ENCODE data around the gene DIDO1. TPM values are rescaled to one million over a fixed set of nuclear protein-coding genes. Genes with fewer than 3 reads are reported as not detected.

Gene DIDO1
- total and polyA plus RNA-seq, 2 of the 13 experiments (the other 11 are each of a cell fraction or from before 2014, with no cell fraction given): 75.0 to 75.1 TPM

DNA sequence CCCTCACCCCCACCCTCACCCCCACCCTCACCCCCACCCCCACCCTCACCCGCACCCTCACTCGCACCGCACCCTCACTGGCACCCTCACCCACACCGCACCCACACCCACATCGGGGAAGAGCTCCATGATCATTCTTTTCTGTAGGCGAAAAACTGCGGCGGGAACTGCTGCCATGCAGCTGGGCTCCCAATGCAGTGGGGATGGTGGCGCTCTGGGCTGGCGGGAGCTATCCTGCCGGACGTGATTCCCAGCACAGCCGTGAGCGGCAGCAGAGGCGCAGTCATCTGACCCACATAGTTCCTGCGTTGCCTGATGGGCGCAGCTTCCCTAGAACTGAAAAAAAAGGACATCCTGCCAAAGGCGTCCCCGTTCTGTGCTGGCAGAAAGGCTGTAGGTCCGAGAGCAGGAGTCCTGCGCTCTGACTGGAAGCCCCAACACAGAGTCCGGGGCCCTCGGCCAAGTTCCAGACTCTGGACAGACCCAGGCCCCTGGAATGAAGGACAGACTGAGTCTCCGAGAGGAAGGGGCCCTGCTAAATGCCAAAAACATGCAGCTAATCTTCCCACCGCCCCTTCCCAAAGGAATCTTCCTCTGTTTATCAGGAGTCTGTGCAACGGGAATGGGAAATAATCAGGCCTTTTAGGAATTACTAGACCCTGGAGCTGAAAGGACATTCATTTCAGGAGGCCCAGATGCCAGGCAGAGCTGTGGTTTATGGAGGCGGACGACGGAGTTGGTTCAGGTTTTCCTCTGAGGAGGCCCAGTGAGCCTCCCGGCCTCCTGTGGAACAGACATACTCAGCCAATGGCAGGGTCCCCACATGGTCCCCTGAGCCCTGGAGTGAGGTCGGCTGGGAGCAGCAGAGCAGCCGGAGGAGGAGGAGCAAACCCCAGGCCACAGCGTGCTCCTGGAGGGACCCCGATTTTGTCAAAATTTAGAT is 50.6 kb downstream of the DIDO1 start (continued):
- TF ChIP-seq, protein P1, sequence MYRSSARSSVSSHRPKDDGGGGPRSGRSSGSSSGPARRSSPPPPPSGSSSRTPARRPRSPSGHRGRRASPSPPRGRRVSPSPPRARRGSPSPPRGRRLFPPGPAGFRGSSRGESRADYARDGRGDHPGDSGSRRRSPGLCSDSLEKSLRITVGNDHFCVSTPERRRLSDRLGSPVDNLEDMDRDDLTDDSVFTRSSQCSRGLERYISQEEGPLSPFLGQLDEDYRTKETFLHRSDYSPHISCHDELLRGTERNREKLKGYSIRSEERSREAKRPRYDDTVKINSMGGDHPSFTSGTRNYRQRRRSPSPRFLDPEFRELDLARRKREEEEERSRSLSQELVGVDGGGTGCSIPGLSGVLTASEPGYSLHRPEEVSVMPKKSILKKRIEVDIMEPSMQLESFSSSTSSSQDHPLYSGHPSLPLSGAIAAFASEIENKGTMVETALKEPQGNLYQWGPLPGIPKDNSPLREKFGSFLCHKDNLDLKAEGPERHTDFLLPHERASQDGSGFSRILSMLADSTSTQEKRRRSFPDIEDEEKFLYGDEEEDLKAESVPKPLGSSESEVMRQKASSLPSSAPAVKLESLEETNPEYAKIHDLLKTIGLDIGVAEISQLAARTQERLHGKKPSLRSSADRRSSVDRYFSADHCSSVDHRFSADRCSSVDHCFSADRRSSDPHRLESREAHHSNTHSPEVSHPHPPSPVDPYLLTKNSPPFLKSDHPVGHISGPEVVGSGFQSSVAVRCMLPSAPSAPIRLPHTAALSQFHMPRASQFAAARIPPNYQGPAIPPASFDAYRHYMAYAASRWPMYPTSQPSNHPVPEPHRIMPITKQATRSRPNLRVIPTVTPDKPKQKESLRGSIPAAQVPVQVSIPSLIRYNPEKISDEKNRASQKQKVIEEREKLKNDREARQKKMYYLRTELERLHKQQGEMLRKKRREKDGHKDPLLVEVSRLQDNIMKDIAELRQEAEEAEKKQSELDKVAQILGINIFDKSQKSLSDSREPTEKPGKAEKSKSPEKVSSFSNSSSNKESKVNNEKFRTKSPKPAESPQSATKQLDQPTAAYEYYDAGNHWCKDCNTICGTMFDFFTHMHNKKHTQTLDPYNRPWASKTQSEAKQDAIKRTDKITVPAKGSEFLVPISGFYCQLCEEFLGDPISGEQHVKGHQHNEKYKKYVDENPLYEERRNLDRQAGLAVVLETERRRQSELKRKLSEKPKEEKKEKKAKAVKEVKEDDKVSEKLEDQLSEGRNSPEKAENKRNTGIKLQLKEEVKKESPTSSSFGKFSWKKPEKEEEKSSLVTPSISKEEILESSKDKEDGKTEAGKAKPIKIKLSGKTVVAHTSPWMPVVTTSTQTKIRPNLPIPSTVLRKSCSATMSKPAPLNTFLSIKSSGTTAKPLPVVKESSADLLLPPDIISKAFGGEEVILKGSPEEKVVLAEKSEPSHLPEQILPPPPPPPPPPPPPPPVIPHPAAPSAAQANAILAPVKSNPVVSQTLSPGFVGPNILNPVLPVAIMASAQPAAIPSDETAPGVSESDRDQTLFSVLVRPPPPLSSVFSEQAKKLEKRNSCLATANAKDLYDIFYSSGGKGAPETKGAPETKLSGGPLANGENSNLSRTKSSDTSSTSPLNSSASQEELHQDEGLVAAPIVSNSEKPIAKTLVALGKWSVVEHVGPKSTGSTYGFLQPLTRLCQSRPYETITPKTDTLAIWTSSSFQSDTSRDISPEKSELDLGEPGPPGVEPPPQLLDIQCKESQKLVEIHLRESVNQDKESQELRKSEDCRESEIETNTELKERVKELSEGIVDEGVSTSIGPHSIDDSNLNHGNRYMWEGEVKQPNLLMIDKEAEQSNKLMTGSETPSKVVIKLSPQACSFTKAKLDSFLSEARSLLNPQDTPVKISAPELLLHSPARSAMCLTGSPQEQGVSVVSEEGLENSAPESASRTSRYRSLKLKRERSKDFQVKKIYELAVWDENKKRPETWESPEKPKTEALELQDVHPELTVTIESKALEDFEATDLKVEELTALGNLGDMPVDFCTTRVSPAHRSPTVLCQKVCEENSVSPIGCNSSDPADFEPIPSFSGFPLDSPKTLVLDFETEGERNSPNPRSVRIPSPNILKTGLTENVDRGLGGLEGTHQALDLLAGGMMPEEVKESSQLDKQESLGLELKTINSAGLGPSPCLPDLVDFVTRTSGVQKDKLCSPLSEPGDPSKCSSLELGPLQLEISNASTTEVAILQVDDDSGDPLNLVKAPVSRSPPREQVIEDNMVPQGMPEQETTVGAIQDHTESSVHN (CRISPR knock-in tag; IDR thresholded peaks at IDR 0.05): no peak
- TF ChIP-seq ZNF282 (IDR thresholded peaks at IDR 0.05; ENCODE audit: partially characterized antibody): no peak
- TF ChIP-seq, protein P2, sequence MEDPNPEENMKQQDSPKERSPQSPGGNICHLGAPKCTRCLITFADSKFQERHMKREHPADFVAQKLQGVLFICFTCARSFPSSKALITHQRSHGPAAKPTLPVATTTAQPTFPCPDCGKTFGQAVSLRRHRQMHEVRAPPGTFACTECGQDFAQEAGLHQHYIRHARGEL (CRISPR knock-in tag; IDR thresholded peaks at IDR 0.05): no peak
- TF ChIP-seq JARID2 (CRISPR knock-in tag; IDR thresholded peaks at IDR 0.05; ENCODE audit: insufficient replicate concordance): no peak
- no peak for TF ChIP-seq ZNF382 (CRISPR knock-in tag; IDR thresholded peaks at IDR 0.05; ENCODE audit: borderline replicate concordance)
- TF ChIP-seq, protein P3, sequence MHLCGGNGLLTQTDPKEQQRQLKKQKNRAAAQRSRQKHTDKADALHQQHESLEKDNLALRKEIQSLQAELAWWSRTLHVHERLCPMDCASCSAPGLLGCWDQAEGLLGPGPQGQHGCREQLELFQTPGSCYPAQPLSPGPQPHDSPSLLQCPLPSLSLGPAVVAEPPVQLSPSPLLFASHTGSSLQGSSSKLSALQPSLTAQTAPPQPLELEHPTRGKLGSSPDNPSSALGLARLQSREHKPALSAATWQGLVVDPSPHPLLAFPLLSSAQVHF (CRISPR knock-in tag; IDR thresholded peaks at IDR 0.05): no peak
- TF ChIP-seq, protein P4, sequence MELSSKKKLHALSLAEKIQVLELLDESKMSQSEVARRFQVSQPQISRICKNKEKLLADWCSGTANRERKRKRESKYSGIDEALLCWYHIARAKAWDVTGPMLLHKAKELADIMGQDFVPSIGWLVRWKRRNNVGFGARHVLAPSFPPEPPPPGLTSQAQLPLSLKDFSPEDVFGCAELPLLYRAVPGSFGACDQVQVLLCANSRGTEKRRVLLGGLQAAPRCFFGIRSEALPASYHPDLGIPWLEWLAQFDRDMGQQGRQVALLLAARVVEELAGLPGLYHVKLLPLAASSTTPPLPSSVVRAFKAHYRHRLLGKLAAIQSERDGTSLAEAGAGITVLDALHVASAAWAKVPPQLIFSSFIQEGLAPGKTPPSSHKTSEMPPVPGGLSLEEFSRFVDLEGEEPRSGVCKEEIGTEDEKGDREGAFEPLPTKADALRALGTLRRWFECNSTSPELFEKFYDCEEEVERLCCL (CRISPR knock-in tag; IDR thresholded peaks at IDR 0.05; ENCODE audit: borderline replicate concordance): no peak
- TF ChIP-seq, protein P5, sequence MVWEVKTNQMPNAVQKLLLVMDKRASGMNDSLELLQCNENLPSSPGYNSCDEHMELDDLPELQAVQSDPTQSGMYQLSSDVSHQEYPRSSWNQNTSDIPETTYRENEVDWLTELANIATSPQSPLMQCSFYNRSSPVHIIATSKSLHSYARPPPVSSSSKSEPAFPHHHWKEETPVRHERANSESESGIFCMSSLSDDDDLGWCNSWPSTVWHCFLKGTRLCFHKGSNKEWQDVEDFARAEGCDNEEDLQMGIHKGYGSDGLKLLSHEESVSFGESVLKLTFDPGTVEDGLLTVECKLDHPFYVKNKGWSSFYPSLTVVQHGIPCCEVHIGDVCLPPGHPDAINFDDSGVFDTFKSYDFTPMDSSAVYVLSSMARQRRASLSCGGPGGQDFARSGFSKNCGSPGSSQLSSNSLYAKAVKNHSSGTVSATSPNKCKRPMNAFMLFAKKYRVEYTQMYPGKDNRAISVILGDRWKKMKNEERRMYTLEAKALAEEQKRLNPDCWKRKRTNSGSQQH (CRISPR knock-in tag; IDR thresholded peaks at IDR 0.05; ENCODE audit: low read depth): no peak
- TF ChIP-seq, protein P6, sequence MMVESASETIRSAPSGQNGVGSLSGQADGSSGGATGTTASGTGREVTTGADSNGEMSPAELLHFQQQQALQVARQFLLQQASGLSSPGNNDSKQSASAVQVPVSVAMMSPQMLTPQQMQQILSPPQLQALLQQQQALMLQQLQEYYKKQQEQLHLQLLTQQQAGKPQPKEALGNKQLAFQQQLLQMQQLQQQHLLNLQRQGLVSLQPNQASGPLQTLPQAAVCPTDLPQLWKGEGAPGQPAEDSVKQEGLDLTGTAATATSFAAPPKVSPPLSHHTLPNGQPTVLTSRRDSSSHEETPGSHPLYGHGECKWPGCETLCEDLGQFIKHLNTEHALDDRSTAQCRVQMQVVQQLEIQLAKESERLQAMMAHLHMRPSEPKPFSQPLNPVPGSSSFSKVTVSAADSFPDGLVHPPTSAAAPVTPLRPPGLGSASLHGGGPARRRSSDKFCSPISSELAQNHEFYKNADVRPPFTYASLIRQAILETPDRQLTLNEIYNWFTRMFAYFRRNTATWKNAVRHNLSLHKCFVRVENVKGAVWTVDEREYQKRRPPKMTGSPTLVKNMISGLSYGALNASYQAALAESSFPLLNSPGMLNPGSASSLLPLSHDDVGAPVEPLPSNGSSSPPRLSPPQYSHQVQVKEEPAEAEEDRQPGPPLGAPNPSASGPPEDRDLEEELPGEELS (CRISPR knock-in tag; IDR thresholded peaks at IDR 0.05): peak; percentile 43
- TF ChIP-seq ZSCAN25 (CRISPR knock-in tag; IDR thresholded peaks at IDR 0.05): no peak
- no peak for TF ChIP-seq NFIB (CRISPR knock-in tag; IDR thresholded peaks at IDR 0.05; ENCODE audit: borderline replicate concordance)
- TF ChIP-seq TBP (CRISPR knock-in tag; IDR thresholded peaks at IDR 0.05): no peak
- 0 out of 2 replicates have a peak, but pooled peaks have one; percentile 41 for TF ChIP-seq MEIS2 (CRISPR knock-in tag; IDR thresholded peaks at IDR 0.05)

All from HepG2 (cell line).